GM23338 (cell line): Measurements from ENCODE around the gene ARHGAP10. TPM values are rescaled to one million over a fixed set of nuclear protein-coding genes. Genes with fewer than 3 reads are reported as not detected.

Experiments used
- ATAC-seq: fragments of 200-7000 bp; cut with Tn5 transposase; 3 replicates; pipeline ENCODE4 v1.9.1; 2020
- DNase-seq: peaks from one replicate; pipeline ENCODE4 v3.0.0-alpha.2; 2015; ENCODE audit warnings: low spot score
- H2AFZ ChIP-seq: fragments of 200-600 bp; sonication (generic); 2 replicates; pipeline ENCODE4 v1.8.0; 2016; ENCODE audit warnings: antibody characterized with exemption, mild to moderate bottlenecking, moderate library complexity
- H3F3A ChIP-seq: fragments of 200-600 bp; sonication (generic); replicated peaks from 2 replicates; pipeline ENCODE4 v1.8.0; 2017; ENCODE audit warnings: antibody characterized with exemption, mixed run types, low read depth
- H3K27ac ChIP-seq: fragments of 200-600 bp; sonication (generic); 2 replicates; pipeline ENCODE4 v1.6.1; 2016; ENCODE audit warnings: low read depth
- H3K27me3 ChIP-seq: fragments of 200-600 bp; sonication (generic); 2 replicates; pipeline ENCODE4 v1.8.0; 2016; ENCODE audit warnings: mild to moderate bottlenecking, mixed run types, moderate library complexity; ENCODE audit not compliant: insufficient read depth
- H3K36me3 ChIP-seq: fragments of 200-600 bp; sonication (generic); 2 replicates; pipeline ENCODE4 v1.8.0; 2016; ENCODE audit warnings: mild to moderate bottlenecking; ENCODE audit not compliant: insufficient read depth
- H3K4me1 ChIP-seq: fragments of 200-600 bp; sonication (generic); 2 replicates; pipeline ENCODE4 v1.8.0; 2016; ENCODE audit warnings: mild to moderate bottlenecking, moderate library complexity; ENCODE audit not compliant: insufficient read depth
- H3K4me2 ChIP-seq: fragments of 200-600 bp; sonication (generic); 2 replicates; pipeline ENCODE4 v1.7.1; 2017; ENCODE audit warnings: mixed run types
- H3K4me3 ChIP-seq: fragments of 200-600 bp; sonication (generic); 2 replicates; pipeline ENCODE4 v1.6.1; 2016; ENCODE audit warnings: mixed run types
- H3K79me2 ChIP-seq: fragments of 200-600 bp; sonication (generic); replicated peaks from 2 replicates; pipeline ENCODE4 v1.8.0; 2017; ENCODE audit warnings: mild to moderate bottlenecking; ENCODE audit not compliant: insufficient read depth
- H3K9me2 ChIP-seq: fragments of 200-600 bp; sonication (generic); 2 replicates; pipeline ENCODE4 v1.8.0; 2017; ENCODE audit not compliant: insufficient read depth
- H4K20me1 ChIP-seq: fragments of 200-600 bp; sonication (generic); replicated peaks from 2 replicates; pipeline ENCODE4 v1.8.0; 2017; ENCODE audit warnings: mild to moderate bottlenecking; ENCODE audit not compliant: insufficient read depth
- H3K27ac Mint-ChIP-seq: 2 replicates; pipeline ENCODE4 v1.8.0; 2020; ENCODE audit warnings: inconsistent platforms, mild to moderate bottlenecking, moderate library complexity, mixed read lengths
- H3K27me3 Mint-ChIP-seq: 3 replicates; pipeline ENCODE4 v1.8.0; 2022; ENCODE audit warnings: low read depth, mild to moderate bottlenecking, moderate library complexity, mixed read lengths, inconsistent platforms; ENCODE audit not compliant: insufficient read depth, poor library complexity
- H3K36me3 Mint-ChIP-seq: 3 replicates; pipeline ENCODE4 v1.8.0; 2021; ENCODE audit warnings: low read depth, mild to moderate bottlenecking, inconsistent platforms, moderate library complexity, mixed read lengths
- H3K4me1 Mint-ChIP-seq: 3 replicates; pipeline ENCODE4 v1.8.0; 2020; ENCODE audit warnings: mild to moderate bottlenecking, inconsistent platforms, mixed read lengths
- H3K4me3 Mint-ChIP-seq: 3 replicates; pipeline ENCODE4 v1.8.0; 2021; ENCODE audit warnings: moderate library complexity, mild to moderate bottlenecking, inconsistent platforms, mixed read lengths
- H3K9me3 Mint-ChIP-seq: 3 replicates; pipeline ENCODE4 v1.8.0; 2020; ENCODE audit warnings: moderate library complexity, mild to moderate bottlenecking, inconsistent platforms, mixed read lengths
- CREB1 ChIP-seq: fragments of 250-450 bp; sonication (Bioruptor Pico); IDR thresholded peaks from 2 replicates; pipeline ENCODE4 v1.5.0; 2020; ENCODE audit warnings: low read depth, mild to moderate bottlenecking, moderate library complexity
- ETS1 ChIP-seq: IDR thresholded peaks from 2 replicates; pipeline ENCODE4 v1.6.1; 2016; ENCODE audit warnings: antibody characterized with exemption
- EZH2 ChIP-seq: fragments of 200-600 bp; sonication (generic); IDR thresholded peaks from one replicate; pipeline ENCODE4 v1.8.0; 2017; ENCODE audit warnings: antibody characterized with exemption, mild to moderate bottlenecking, low read depth; ENCODE audit not compliant: unreplicated experiment
- EZH2phosphoT487 ChIP-seq: fragments of 200-600 bp; sonication (generic); IDR thresholded peaks from one replicate; pipeline ENCODE4 v1.8.1; 2018; ENCODE audit warnings: antibody characterized with exemption; ENCODE audit not compliant: unreplicated experiment
- NANOG ChIP-seq: IDR thresholded peaks from 2 replicates; pipeline ENCODE4 v1.6.1; 2016; ENCODE audit warnings: antibody characterized with exemption, borderline replicate concordance
- polyA plus RNA-seq: library from polyadenylated mRNA; unstranded; fragments of >200 nt; fragmentation: Nextera tagmentation; extraction: Ambion mirVana; gene quantifications from 2 replicates; pipeline ENCODE4 v1.2.1, GENCODE V29; 2016
- total RNA-seq: library from RNA; depleted of rRNA; stranded (reverse); fragments of >200 nt; shearing (Covaris generic); gene quantifications from 2 replicates; pipeline ENCODE4 v1.2.3, GENCODE V29; 2014
- TF ChIP-seq, protein P1 (sequence below): fragments of 250-450 bp; sonication (Bioruptor Pico); IDR thresholded peaks from 2 replicates; pipeline ENCODE4 v1.5.0; 2020; ENCODE audit warnings: mild to moderate bottlenecking, moderate library complexity

The ARHGAP10 gene
- total and polyA plus RNA-seq, 2 experiments from 2014 or later = 5.1 to 6.3 TPM

DNA sequence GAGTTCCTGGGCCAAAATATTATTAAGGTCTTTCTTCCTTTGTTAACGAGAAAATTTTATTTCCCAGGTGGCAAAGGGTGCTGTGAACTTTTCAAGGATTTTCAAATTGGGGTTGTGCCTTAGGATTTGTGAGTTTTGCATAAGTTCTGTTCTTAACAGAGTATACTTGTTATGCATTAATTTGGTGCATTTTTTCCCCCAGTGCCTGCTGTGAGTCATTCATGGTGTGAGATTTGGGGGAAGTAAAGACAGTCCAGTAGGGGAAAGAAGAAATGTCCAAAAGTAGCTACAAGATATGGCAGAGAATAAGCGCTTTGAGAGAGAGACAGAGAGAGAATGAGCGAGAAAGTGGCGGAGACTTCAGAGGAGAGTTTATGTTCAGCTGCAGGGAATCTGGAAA is 239.2 kb downstream of the ARHGAP10 start:
- 0 out of 2 replicates have a peak, but pooled peaks cover 4% of the 10 kb centered on the region for H3K36me3 ChIP-seq
- no peaks in the 10 kb centered on the region for H3K27me3 Mint-ChIP-seq
- peaks cover 7% of the 10 kb centered on the region; the same call in 2 of the 3 replicates for H3K36me3 Mint-ChIP-seq
- H2AFZ ChIP-seq = no peak overlapping the region
- H3K4me1 ChIP-seq = peaks cover 31% of the 10 kb centered on the region
- no peaks in the 10 kb centered on the region for H3F3A ChIP-seq
- H3K4me2 ChIP-seq = no peak overlapping the region
- DNase-seq (no peak), ATAC-seq (no peak)
- H3K4me3 ChIP-seq = no peak overlapping the region
- no peaks in the 10 kb centered on the region for H4K20me1 ChIP-seq
- H3K27me3 ChIP-seq = no peaks in the 10 kb centered on the region
- peaks cover 8% of the 10 kb centered on the region for H3K9me2 ChIP-seq
- peaks cover 33% of the 10 kb centered on the region for H3K4me1 Mint-ChIP-seq
- H3K9me3 Mint-ChIP-seq = no peaks in the 10 kb centered on the region
- no peaks in the 10 kb centered on the region for H3K79me2 ChIP-seq
- H3K4me3 Mint-ChIP-seq = no peak overlapping the region
- H3K27ac Mint-ChIP-seq = no peak overlapping the region
- H3K27ac ChIP-seq = no peak overlapping the region
- TF ChIP-seq EZH2phosphoT487 (no peak), CREB1 (no peak), ETS1 (no peak), NANOG (no peak), EZH2 (no peak)
- TF ChIP-seq, protein P1, sequence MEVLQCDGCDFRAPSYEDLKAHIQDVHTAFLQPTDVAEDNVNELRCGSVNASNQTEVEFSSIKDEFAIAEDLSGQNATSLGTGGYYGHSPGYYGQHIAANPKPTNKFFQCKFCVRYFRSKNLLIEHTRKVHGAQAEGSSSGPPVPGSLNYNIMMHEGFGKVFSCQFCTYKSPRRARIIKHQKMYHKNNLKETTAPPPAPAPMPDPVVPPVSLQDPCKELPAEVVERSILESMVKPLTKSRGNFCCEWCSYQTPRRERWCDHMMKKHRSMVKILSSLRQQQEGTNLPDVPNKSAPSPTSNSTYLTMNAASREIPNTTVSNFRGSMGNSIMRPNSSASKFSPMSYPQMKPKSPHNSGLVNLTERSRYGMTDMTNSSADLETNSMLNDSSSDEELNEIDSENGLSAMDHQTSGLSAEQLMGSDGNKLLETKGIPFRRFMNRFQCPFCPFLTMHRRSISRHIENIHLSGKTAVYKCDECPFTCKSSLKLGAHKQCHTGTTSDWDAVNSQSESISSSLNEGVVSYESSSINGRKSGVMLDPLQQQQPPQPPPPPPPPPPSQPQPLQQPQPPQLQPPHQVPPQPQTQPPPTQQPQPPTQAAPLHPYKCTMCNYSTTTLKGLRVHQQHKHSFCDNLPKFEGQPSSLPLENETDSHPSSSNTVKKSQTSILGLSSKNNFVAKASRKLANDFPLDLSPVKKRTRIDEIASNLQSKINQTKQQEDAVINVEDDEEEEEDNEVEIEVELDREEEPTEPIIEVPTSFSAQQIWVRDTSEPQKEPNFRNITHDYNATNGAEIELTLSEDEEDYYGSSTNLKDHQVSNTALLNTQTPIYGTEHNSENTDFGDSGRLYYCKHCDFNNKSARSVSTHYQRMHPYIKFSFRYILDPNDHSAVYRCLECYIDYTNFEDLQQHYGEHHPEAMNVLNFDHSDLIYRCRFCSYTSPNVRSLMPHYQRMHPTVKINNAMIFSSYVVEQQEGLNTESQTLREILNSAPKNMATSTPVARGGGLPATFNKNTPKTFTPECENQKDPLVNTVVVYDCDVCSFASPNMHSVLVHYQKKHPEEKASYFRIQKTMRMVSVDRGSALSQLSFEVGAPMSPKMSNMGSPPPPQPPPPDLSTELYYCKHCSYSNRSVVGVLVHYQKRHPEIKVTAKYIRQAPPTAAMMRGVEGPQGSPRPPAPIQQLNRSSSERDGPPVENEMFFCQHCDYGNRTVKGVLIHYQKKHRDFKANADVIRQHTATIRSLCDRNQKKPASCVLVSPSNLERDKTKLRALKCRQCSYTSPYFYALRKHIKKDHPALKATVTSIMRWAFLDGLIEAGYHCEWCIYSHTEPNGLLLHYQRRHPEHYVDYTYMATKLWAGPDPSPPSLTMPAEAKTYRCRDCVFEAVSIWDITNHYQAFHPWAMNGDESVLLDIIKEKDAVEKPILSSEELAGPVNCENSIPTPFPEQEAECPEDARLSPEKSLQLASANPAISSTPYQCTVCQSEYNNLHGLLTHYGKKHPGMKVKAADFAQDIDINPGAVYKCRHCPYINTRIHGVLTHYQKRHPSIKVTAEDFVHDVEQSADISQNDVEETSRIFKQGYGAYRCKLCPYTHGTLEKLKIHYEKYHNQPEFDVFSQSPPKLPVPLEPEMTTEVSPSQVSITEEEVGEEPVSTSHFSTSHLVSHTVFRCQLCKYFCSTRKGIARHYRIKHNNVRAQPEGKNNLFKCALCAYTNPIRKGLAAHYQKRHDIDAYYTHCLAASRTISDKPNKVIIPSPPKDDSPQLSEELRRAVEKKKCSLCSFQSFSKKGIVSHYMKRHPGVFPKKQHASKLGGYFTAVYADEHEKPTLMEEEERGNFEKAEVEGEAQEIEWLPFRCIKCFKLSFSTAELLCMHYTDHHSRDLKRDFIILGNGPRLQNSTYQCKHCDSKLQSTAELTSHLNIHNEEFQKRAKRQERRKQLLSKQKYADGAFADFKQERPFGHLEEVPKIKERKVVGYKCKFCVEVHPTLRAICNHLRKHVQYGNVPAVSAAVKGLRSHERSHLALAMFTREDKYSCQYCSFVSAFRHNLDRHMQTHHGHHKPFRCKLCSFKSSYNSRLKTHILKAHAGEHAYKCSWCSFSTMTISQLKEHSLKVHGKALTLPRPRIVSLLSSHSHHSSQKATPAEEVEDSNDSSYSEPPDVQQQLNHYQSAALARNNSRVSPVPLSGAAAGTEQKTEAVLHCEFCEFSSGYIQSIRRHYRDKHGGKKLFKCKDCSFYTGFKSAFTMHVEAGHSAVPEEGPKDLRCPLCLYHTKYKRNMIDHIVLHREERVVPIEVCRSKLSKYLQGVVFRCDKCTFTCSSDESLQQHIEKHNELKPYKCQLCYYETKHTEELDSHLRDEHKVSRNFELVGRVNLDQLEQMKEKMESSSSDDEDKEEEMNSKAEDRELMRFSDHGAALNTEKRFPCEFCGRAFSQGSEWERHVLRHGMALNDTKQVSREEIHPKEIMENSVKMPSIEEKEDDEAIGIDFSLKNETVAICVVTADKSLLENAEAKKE (CRISPR knock-in tag) = no peak
